ENCODE measurements around the gene IMMP2L.

IMMP2L gene

GRCh38 chr7:111132833-111133232 is 429.5 kb downstream of the IMMP2L start:
- no peak overlapping the region for H3K4me3 ChIP-seq (ENCODE audit: low read depth in 1 of 2, low read length in 1 of 2)
- no peaks in the 10 kb centered on the region for H3K27me3 ChIP-seq
- H3K36me3 ChIP-seq: no peaks in the 10 kb centered on the region
- no peaks in the 10 kb centered on the region for H3K9me3 ChIP-seq
- H3K4me1 ChIP-seq (ENCODE audit: control insufficient read depth in 1 of 2, insufficient read depth in 1 of 2, low read depth in 1 of 2, low read length in 1 of 2): no peaks in the 10 kb centered on the region
- no peak overlapping the region for H3K27ac ChIP-seq
- no peak for TF ChIP-seq CTCF (IDR thresholded peaks at IDR 0.05)

GRCh38 chr7:111129435-111129834 is 432.9 kb downstream of the IMMP2L start:
- Histone ChIP-seq H3K9me3 (no peaks in the 10 kb centered on the region), H3K4me1 (ENCODE audit: control insufficient read depth in 1 of 2, insufficient read depth in 1 of 2, low read depth in 1 of 2, low read length in 1 of 2) (no peaks in the 10 kb centered on the region), H3K36me3 (no peaks in the 10 kb centered on the region), H3K4me3 (ENCODE audit: low read depth in 1 of 2, low read length in 1 of 2) (no peak overlapping the region), H3K27ac (no peak overlapping the region), H3K27me3 (no peaks in the 10 kb centered on the region)
- TF ChIP-seq CTCF (IDR thresholded peaks at IDR 0.05): no peak

- TF ChIP-seq CTCF (IDR thresholded peaks at IDR 0.05): no peak
- H3K27me3 ChIP-seq: no peaks in the 10 kb centered on the region
- H3K9me3 ChIP-seq: no peaks in the 10 kb centered on the region
- H3K4me1 ChIP-seq (ENCODE audit: control insufficient read depth in 1 of 2, insufficient read depth in 1 of 2, low read depth in 1 of 2, low read length in 1 of 2): no peaks in the 10 kb centered on the region
- H3K36me3 ChIP-seq: no peaks in the 10 kb centered on the region
- no peak overlapping the region for H3K27ac ChIP-seq
- no peak overlapping the region for H3K4me3 ChIP-seq (ENCODE audit: low read depth in 1 of 2, low read length in 1 of 2)
Observed at GRCh38 chr7:111126987-111127386, 435.3 kb downstream of the IMMP2L start.

GRCh38 chr7:111115966-111116365 is 446.3 kb downstream of the IMMP2L start:
- Histone ChIP-seq H3K4me3 (ENCODE audit: low read depth in 1 of 2, low read length in 1 of 2) (no peak overlapping the region), H3K4me1 (ENCODE audit: control insufficient read depth in 1 of 2, insufficient read depth in 1 of 2, low read depth in 1 of 2, low read length in 1 of 2) (no peaks in the 10 kb centered on the region), H3K27me3 (no peaks in the 10 kb centered on the region), H3K36me3 (no peaks in the 10 kb centered on the region), H3K27ac (no peak overlapping the region), H3K9me3 (no peaks in the 10 kb centered on the region)
- TF ChIP-seq CTCF (IDR thresholded peaks at IDR 0.05): no peak

GRCh38 chr7:111113263-111114017 is 448.9 kb downstream of the IMMP2L start:
- no peak overlapping the region for H3K27ac ChIP-seq
- H3K4me1 ChIP-seq (ENCODE audit: control insufficient read depth in 1 of 2, insufficient read depth in 1 of 2, low read depth in 1 of 2, low read length in 1 of 2): no peaks in the 10 kb centered on the region
- no peak overlapping the region for H3K4me3 ChIP-seq (ENCODE audit: low read depth in 1 of 2, low read length in 1 of 2)
- no peaks in the 10 kb centered on the region for H3K36me3 ChIP-seq
- H3K9me3 ChIP-seq: no peaks in the 10 kb centered on the region
- TF ChIP-seq CTCF (IDR thresholded peaks at IDR 0.05): no peak
- no peaks in the 10 kb centered on the region for H3K27me3 ChIP-seq
